ENCODE measurements around the gene PNMA1. TPM values are rescaled to one million over a fixed set of nuclear protein-coding genes. Genes with fewer than 3 reads are reported as not detected.

The PNMA1 gene
- total and polyA plus RNA-seq, 2 of the 13 experiments (the other 11 are each of a cell fraction or from before 2014, with no cell fraction given): 7.0 to 8.3 TPM

DNA sequence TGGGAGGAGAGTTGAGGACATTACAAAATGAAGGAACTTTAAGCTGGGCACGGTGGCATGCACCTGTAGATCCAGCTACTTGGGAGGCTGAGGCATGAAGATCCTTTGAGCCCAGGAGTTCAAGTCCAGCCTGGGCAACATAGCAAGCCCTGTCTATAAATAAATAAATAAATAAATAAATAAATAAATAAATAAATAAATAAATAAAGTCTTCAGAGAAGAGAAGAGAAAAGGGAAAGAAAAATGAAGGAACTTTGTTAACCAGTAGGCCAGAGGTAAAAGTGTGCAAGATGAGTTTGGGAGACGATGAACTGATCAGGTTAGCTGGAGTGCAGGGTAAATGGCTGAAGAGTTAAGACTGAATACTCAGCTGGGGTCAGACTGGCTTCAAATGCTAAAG is 20.1 kb downstream of the PNMA1 start:
- Histone ChIP-seq H3K4me1 (ENCODE audit: insufficient read depth, low read length) (no peaks in the 10 kb centered on the region), H3K4me3 (replicated peaks in 1 of 3; ENCODE audit: insufficient read depth in 1 of 3, low read depth in 2 of 3, low read length in 3 of 3) (no peak overlapping the region), H3K9me3 (ENCODE audit: low read length) (no peaks in the 10 kb centered on the region), H3K27me3 (ENCODE audit: control insufficient read depth in 1 of 2, insufficient read depth in 2 of 2, low read length in 2 of 2) (no peaks in the 10 kb centered on the region), H3K36me3 (replicated peaks in 1 of 2; ENCODE audit: control insufficient read depth in 1 of 2, insufficient read depth in 2 of 2, low read length in 2 of 2) (peaks cover 0 to 2% of the 10 kb centered on the region in 2 experiments; a peak in 1 of 5 replicates), H3K9ac (ENCODE audit: insufficient read depth, low read depth, low read length) (no peak overlapping the region), H3K79me2 (ENCODE audit: insufficient read depth, low read length) (no peaks in the 10 kb centered on the region), H2AFZ (ENCODE audit: low read length) (no peak overlapping the region), H4K20me1 (ENCODE audit: insufficient read depth, low read length) (no peaks in the 10 kb centered on the region), H3K4me2 (ENCODE audit: low read depth, low read length) (no peak overlapping the region), H3K27ac (ENCODE audit: extremely low read length, insufficient read depth, low read length) (no peak overlapping the region)
- FAIRE-seq (no peak), DNase-seq (ENCODE audit: low spot score) (no peak), ATAC-seq (no peak)
- ChIA-PET CTCF (ENCODE audit: low intra/inter-chr PET ratio, low total read pairs) (no interaction called here), POLR2A (interaction anchor here (0.7 to 0.9 kb wide), 2 partner anchors 19 to 192 kb away, joined by 3 read pairs; partner anchors contain the start of gene ZNF410)
- intact Hi-C loops (cut with micrococcal nuclease; ENCODE audit: unreplicated experiment): no loop called here
- 96% methylated on average over 2 of the region's 2 CpGs for WGBS (ENCODE audit: low lambda C conversion rate)
- in situ Hi-C loops (cut with HindIII; ENCODE audit: extremely low pct_ligation_motif_present, low pct_unique_long_range_greater_than_20kb): no loop called here
- BruUV-seq (replicated peaks): no TSS peak
- TF ChIP-seq ZNF274 (CRISPR knock-in tag; IDR thresholded peaks at IDR 0.05) (no peak), AGO1 (IDR thresholded peaks at IDR 0.05; ENCODE audit: low read depth, low read length, poor library complexity, severe bottlenecking) (no peak), ZNF317 (CRISPR knock-in tag; IDR thresholded peaks at IDR 0.05) (no peak), PCBP2 (optimal IDR thresholded peaks at IDR 0.05; ENCODE audit: low read depth, low read length, poor library complexity, severe bottlenecking) (no peak), ZNF101 (CRISPR knock-in tag; IDR thresholded peaks at IDR 0.05; ENCODE audit: borderline replicate concordance, low read depth) (no peak), ZNF143 (CRISPR knock-in tag; IDR thresholded peaks at IDR 0.05) (no peak), RBM22 (optimal IDR thresholded peaks at IDR 0.05; ENCODE audit: low read length) (no peak), ZNF24 (IDR thresholded peaks at IDR 0.05) (no peak)
- TF ChIP-seq, protein P1, sequence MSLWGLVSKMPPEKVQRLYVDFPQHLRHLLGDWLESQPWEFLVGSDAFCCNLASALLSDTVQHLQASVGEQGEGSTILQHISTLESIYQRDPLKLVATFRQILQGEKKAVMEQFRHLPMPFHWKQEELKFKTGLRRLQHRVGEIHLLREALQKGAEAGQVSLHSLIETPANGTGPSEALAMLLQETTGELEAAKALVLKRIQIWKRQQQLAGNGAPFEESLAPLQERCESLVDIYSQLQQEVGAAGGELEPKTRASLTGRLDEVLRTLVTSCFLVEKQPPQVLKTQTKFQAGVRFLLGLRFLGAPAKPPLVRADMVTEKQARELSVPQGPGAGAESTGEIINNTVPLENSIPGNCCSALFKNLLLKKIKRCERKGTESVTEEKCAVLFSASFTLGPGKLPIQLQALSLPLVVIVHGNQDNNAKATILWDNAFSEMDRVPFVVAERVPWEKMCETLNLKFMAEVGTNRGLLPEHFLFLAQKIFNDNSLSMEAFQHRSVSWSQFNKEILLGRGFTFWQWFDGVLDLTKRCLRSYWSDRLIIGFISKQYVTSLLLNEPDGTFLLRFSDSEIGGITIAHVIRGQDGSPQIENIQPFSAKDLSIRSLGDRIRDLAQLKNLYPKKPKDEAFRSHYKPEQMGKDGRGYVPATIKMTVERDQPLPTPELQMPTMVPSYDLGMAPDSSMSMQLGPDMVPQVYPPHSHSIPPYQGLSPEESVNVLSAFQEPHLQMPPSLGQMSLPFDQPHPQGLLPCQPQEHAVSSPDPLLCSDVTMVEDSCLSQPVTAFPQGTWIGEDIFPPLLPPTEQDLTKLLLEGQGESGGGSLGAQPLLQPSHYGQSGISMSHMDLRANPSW (CRISPR knock-in tag; IDR thresholded peaks at IDR 0.05; ENCODE audit: borderline replicate concordance): no peak
- TF ChIP-seq, protein P2, sequence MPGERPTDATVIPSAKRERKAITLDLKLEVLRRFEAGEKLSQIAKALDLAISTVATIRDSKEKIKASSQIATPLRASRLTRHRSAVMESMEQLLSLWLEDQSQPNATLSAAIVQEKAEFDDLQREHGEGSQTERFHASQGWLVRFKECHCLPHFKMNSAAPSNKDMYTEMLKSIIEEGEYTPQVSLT (CRISPR knock-in tag; IDR thresholded peaks at IDR 0.05; ENCODE audit: borderline replicate concordance, low read depth): no peak
- TF ChIP-seq, protein P3, sequence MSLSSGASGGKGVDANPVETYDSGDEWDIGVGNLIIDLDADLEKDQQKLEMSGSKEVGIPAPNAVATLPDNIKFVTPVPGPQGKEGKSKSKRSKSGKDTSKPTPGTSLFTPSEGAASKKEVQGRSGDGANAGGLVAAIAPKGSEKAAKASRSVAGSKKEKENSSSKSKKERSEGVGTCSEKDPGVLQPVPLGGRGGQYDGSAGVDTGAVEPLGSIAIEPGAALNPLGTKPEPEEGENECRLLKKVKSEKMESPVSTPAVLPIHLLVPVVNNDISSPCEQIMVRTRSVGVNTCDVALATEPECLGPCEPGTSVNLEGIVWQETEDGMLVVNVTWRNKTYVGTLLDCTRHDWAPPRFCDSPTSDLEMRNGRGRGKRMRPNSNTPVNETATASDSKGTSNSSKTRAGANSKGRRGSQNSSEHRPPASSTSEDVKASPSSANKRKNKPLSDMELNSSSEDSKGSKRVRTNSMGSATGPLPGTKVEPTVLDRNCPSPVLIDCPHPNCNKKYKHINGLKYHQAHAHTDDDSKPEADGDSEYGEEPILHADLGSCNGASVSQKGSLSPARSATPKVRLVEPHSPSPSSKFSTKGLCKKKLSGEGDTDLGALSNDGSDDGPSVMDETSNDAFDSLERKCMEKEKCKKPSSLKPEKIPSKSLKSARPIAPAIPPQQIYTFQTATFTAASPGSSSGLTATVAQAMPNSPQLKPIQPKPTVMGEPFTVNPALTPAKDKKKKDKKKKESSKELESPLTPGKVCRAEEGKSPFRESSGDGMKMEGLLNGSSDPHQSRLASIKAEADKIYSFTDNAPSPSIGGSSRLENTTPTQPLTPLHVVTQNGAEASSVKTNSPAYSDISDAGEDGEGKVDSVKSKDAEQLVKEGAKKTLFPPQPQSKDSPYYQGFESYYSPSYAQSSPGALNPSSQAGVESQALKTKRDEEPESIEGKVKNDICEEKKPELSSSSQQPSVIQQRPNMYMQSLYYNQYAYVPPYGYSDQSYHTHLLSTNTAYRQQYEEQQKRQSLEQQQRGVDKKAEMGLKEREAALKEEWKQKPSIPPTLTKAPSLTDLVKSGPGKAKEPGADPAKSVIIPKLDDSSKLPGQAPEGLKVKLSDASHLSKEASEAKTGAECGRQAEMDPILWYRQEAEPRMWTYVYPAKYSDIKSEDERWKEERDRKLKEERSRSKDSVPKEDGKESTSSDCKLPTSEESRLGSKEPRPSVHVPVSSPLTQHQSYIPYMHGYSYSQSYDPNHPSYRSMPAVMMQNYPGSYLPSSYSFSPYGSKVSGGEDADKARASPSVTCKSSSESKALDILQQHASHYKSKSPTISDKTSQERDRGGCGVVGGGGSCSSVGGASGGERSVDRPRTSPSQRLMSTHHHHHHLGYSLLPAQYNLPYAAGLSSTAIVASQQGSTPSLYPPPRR (CRISPR knock-in tag; IDR thresholded peaks at IDR 0.05; ENCODE audit: borderline replicate concordance): no peak
- TF ChIP-seq, protein P4, sequence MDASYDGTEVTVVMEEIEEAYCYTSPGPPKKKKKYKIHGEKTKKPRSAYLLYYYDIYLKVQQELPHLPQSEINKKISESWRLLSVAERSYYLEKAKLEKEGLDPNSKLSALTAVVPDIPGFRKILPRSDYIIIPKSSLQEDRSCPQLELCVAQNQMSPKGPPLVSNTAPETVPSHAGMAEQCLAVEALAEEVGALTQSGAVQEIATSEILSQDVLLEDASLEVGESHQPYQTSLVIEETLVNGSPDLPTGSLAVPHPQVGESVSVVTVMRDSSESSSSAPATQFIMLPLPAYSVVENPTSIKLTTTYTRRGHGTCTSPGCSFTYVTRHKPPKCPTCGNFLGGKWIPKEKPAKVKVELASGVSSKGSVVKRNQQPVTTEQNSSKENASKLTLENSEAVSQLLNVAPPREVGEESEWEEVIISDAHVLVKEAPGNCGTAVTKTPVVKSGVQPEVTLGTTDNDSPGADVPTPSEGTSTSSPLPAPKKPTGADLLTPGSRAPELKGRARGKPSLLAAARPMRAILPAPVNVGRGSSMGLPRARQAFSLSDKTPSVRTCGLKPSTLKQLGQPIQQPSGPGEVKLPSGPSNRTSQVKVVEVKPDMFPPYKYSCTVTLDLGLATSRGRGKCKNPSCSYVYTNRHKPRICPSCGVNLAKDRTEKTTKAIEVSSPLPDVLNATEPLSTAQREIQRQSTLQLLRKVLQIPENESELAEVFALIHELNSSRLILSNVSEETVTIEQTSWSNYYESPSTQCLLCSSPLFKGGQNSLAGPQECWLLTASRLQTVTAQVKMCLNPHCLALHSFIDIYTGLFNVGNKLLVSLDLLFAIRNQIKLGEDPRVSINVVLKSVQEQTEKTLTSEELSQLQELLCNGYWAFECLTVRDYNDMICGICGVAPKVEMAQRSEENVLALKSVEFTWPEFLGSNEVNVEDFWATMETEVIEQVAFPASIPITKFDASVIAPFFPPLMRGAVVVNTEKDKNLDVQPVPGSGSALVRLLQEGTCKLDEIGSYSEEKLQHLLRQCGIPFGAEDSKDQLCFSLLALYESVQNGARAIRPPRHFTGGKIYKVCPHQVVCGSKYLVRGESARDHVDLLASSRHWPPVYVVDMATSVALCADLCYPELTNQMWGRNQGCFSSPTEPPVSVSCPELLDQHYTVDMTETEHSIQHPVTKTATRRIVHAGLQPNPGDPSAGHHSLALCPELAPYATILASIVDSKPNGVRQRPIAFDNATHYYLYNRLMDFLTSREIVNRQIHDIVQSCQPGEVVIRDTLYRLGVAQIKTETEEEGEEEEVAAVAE (CRISPR knock-in tag; IDR thresholded peaks at IDR 0.05; ENCODE audit: borderline replicate concordance): no peak

All from HepG2 (cell line).